Smooth muscle cell (in vitro differentiated cells): ENCODE measurements around the gene RIPOR2. TPM values are rescaled to one million over a fixed set of nuclear protein-coding genes. Genes with fewer than 3 reads are reported as not detected.
A peak's percentile ranks its signal among the peaks of the same experiment; 100 is the strongest.
"Not testable (repeated sequence)": the region's sequence is repeated elsewhere in the genome, so short reads cannot be mapped to it uniquely, and the experiment has no call there.

Experiments
- DNase-seq: peaks from one replicate; lab custom pipeline; 2025; ENCODE audit not compliant: unreplicated experiment; lab: John Stamatoyannopoulos, UW
- H2AFZ ChIP-seq: fragments of 200-600 bp; sonication (generic); 2 replicates; pipeline ENCODE4 v1.6.0; 2016; ENCODE audit warnings: antibody characterized with exemption, low read depth, mild to moderate bottlenecking
- H3F3A ChIP-seq: fragments of 200-600 bp; sonication (generic); 2 replicates; pipeline ENCODE4 v1.6.0; 2017; ENCODE audit warnings: antibody characterized with exemption, low read depth
- H3K27ac ChIP-seq: fragments of 200-600 bp; sonication (generic); 2 replicates; pipeline ENCODE4 v1.5.1; 2016; ENCODE audit warnings: low read depth, mild to moderate bottlenecking
- H3K27me3 ChIP-seq: fragments of 200-600 bp; sonication (generic); 2 replicates; pipeline ENCODE4 v1.6.1; 2016; ENCODE audit warnings: low read depth, mild to moderate bottlenecking
- H3K36me3 ChIP-seq: fragments of 200-600 bp; sonication (generic); 2 replicates; pipeline ENCODE4 v1.5.1; 2016; ENCODE audit warnings: low read depth
- H3K4me1 ChIP-seq: fragments of 200-600 bp; sonication (generic); 2 replicates; pipeline ENCODE4 v1.5.1; 2016; ENCODE audit warnings: low read depth
- H3K4me2 ChIP-seq: fragments of 200-600 bp; sonication (generic); 2 replicates; pipeline ENCODE4 v1.6.0; 2016; ENCODE audit warnings: mild to moderate bottlenecking
- H3K4me3 ChIP-seq: fragments of 200-600 bp; sonication (generic); 2 replicates; pipeline ENCODE4 v1.5.1; 2016; ENCODE audit warnings: mild to moderate bottlenecking
- H3K79me2 ChIP-seq: fragments of 200-600 bp; sonication (generic); 2 replicates; pipeline ENCODE4 v1.6.0; 2016; ENCODE audit warnings: low read depth, mild to moderate bottlenecking
- H3K9ac ChIP-seq: fragments of 200-600 bp; sonication (generic); 2 replicates; pipeline ENCODE4 v1.6.0; 2016; ENCODE audit warnings: low read depth
- H3K9me3 ChIP-seq: fragments of 200-600 bp; sonication (generic); replicated peaks from 2 replicates; pipeline ENCODE4 v1.5.1; 2016; ENCODE audit warnings: low read depth
- H4K20me1 ChIP-seq: fragments of 200-600 bp; sonication (generic); 2 replicates; pipeline ENCODE4 v1.6.0; 2016; ENCODE audit warnings: low read depth
- CTCF ChIP-seq: fragments of 200-600 bp; sonication (generic); IDR thresholded peaks from 2 replicates; pipeline ENCODE4 v1.5.1; 2017; ENCODE audit warnings: borderline replicate concordance, mild to moderate bottlenecking, antibody characterized with exemption; ENCODE audit not compliant: insufficient read depth, poor library complexity, severe bottlenecking
- WGBS: methylation state at CpG from one replicate; pipeline ENCODE4 v1.1.7; 2016; ENCODE audit warnings: low lambda C conversion rate; 5-methylcytosine and 5-hydroxymethylcytosine counted together
- polyA plus RNA-seq: library from polyadenylated mRNA; unstranded; fragments of >200 nt; fragmentation: Nextera tagmentation; extraction: Ambion mirVana; gene quantifications from 2 replicates; pipeline ENCODE4 v1.2.1, GENCODE V29; 2016
- total RNA-seq: library from RNA; depleted of rRNA; stranded (reverse); fragments of >200 nt; gene quantifications from 2 replicates; pipeline ENCODE4 v1.2.3, GENCODE V29; 2014

The RIPOR2 gene
- total and polyA plus RNA-seq, 2 experiments from 2014 or later: 2.3 to 5.6 TPM

- Histone ChIP-seq H3F3A (peaks cover 10% of the 10 kb centered on the region), H3K9ac (no peak overlapping the region), H3K4me1 (peaks cover 45% of the 10 kb centered on the region), H3K4me3 (no peak overlapping the region), H3K27me3 (no peaks in the 10 kb centered on the region), H3K79me2 (no peaks in the 10 kb centered on the region), H3K9me3 (no peaks in the 10 kb centered on the region), H3K4me2 (peak overlapping the region; percentile 34), H3K36me3 (no peaks in the 10 kb centered on the region), H4K20me1 (no peaks in the 10 kb centered on the region), H2AFZ (no peak overlapping the region), H3K27ac (peak overlapping the region; percentile 53)
- no peak for TF ChIP-seq CTCF
- WGBS: 63% methylated on average over 6 of the region's 6 CpGs
- no peak for DNase-seq
Observed at GRCh38 chr6:24927985-24928745, 7.6 kb downstream of the RIPOR2 start.

- no peaks in the 10 kb centered on the region for H3K9me3 ChIP-seq
- H4K20me1 ChIP-seq: no peaks in the 10 kb centered on the region
- peaks cover 42% of the 10 kb centered on the region for H3K4me1 ChIP-seq
- DNase-seq: no peak
- H3K9ac ChIP-seq: no peak overlapping the region
- no peaks in the 10 kb centered on the region for H3K27me3 ChIP-seq
- H3K79me2 ChIP-seq: no peaks in the 10 kb centered on the region
- peaks cover 10% of the 10 kb centered on the region for H3F3A ChIP-seq
- 98% methylated on average over 3 of the region's 3 CpGs for WGBS
- no peaks in the 10 kb centered on the region for H3K36me3 ChIP-seq
- H3K27ac ChIP-seq: peak overlapping the region; percentile 53
- no peak overlapping the region for H3K4me2 ChIP-seq
- H3K4me3 ChIP-seq: no peak overlapping the region
- TF ChIP-seq CTCF: no peak
- H2AFZ ChIP-seq: no peak overlapping the region
Observed at GRCh38 chr6:24927277-24927955, 8.3 kb downstream of the RIPOR2 start.

GRCh38 chr6:24926647-24927046 lies 9.1 kb downstream of the RIPOR2 start:
- H3F3A ChIP-seq, H3K9me3 ChIP-seq, H4K20me1 ChIP-seq, H3K27me3 ChIP-seq, H3K36me3 ChIP-seq, H3K9ac ChIP-seq, H2AFZ ChIP-seq, H3K27ac ChIP-seq, H3K4me3 ChIP-seq, H3K4me2 ChIP-seq, H3K79me2 ChIP-seq, DNase-seq: not testable (repeated sequence)
- peaks cover 34% of the 10 kb centered on the region for H3K4me1 ChIP-seq
- 96% methylated on average over 3 of the region's 3 CpGs for WGBS

GRCh38 chr6:24926192-24926591 lies 9.6 kb downstream of the RIPOR2 start:
- Histone ChIP-seq H3F3A (peaks cover 7% of the 10 kb centered on the region), H4K20me1 (no peaks in the 10 kb centered on the region), H3K4me3 (no peak overlapping the region), H3K4me1 (peaks cover 30% of the 10 kb centered on the region), H2AFZ (no peak overlapping the region), H3K36me3 (no peaks in the 10 kb centered on the region), H3K27me3 (no peaks in the 10 kb centered on the region), H3K9ac (no peak overlapping the region), H3K27ac (no peak overlapping the region), H3K79me2 (no peaks in the 10 kb centered on the region), H3K9me3 (no peaks in the 10 kb centered on the region), H3K4me2 (no peak overlapping the region)
- no peak for TF ChIP-seq CTCF
- DNase-seq: no peak
- 40% methylated on average over 3 of the region's 3 CpGs for WGBS
